Glutamatergic neuron (in vitro differentiated cells): Measurements from ENCODE around the gene PAM16. TPM values are rescaled to one million over a fixed set of nuclear protein-coding genes. Genes with fewer than 3 reads are reported as not detected.

ENCODE experiments used
- DNase-seq: peaks from one replicate; pipeline ENCODE4 v3.0.0; 2022
- H3K27ac Mint-ChIP-seq: one replicate; pipeline ENCODE4 v1.8.0; 2020; ENCODE audit warnings: mild to moderate bottlenecking, mixed read lengths, inconsistent platforms; ENCODE audit not compliant: unreplicated experiment
- H3K27me3 Mint-ChIP-seq: one replicate; pipeline ENCODE4 v1.8.0; 2020; ENCODE audit warnings: mild to moderate bottlenecking, moderate library complexity, mixed read lengths, inconsistent platforms; ENCODE audit not compliant: unreplicated experiment
- H3K36me3 Mint-ChIP-seq: one replicate; pipeline ENCODE4 v1.8.0; 2020; ENCODE audit warnings: mild to moderate bottlenecking, mixed read lengths, inconsistent platforms; ENCODE audit not compliant: unreplicated experiment
- H3K4me1 Mint-ChIP-seq: one replicate; pipeline ENCODE4 v1.8.0; 2020; ENCODE audit warnings: mild to moderate bottlenecking, low read depth, mixed read lengths, inconsistent platforms; ENCODE audit not compliant: unreplicated experiment
- H3K4me3 Mint-ChIP-seq: one replicate; pipeline ENCODE4 v1.8.0; 2020; ENCODE audit warnings: mild to moderate bottlenecking, mixed read lengths, inconsistent platforms; ENCODE audit not compliant: unreplicated experiment
- H3K9me3 Mint-ChIP-seq: one replicate; pipeline ENCODE4 v1.8.0; 2020; ENCODE audit warnings: mild to moderate bottlenecking, moderate library complexity, mixed read lengths, inconsistent platforms; ENCODE audit not compliant: unreplicated experiment
- CTCF ChIP-seq: fragments of 200-600 bp; sonication (generic); IDR thresholded peaks from one replicate; pipeline ENCODE4 v1.5.0; 2021; ENCODE audit not compliant: partially characterized antibody, unreplicated experiment
- total RNA-seq: library from RNA; stranded (reverse); fragmentation: NEBNext Ultra II Directional; extraction: Animal tissue kit (Norgen Biotek cat#: 25700); gene quantifications from one replicate; pipeline ENCODE4 v1.2.1, GENCODE V29; 2021; ENCODE audit not compliant: unreplicated experiment

The PAM16 gene
- total RNA-seq, 1 donor from 2014 or later: 33.1 TPM

GRCh38 chr16:4367393-4367856 is 16.3 kb upstream of the PAM16 start:
- Mint-ChIP-seq H3K27me3 (peaks cover 1% of the 10 kb centered on the region), H3K36me3 (no peaks in the 10 kb centered on the region), H3K27ac (peak overlapping the region; percentile 5), H3K4me3 (no peak overlapping the region), H3K4me1 (no peaks in the 10 kb centered on the region), H3K9me3 (peaks cover 2% of the 10 kb centered on the region)
- no peak for TF ChIP-seq CTCF
- no peak for DNase-seq

- Mint-ChIP-seq H3K27ac (no peak overlapping the region), H3K4me1 (no peaks in the 10 kb centered on the region), H3K9me3 (peaks cover 2% of the 10 kb centered on the region), H3K36me3 (no peaks in the 10 kb centered on the region), H3K4me3 (no peak overlapping the region), H3K27me3 (no peaks in the 10 kb centered on the region)
- DNase-seq: no peak
- no peak for TF ChIP-seq CTCF
Observed at GRCh38 chr16:4366016-4366415, 14.9 kb upstream of the PAM16 start.

- no peak for DNase-seq
- no peak for TF ChIP-seq CTCF
- no peak overlapping the region for H3K27ac Mint-ChIP-seq
- H3K4me1 Mint-ChIP-seq: no peaks in the 10 kb centered on the region
- peaks cover 2% of the 10 kb centered on the region for H3K9me3 Mint-ChIP-seq
- H3K27me3 Mint-ChIP-seq: no peaks in the 10 kb centered on the region
- no peaks in the 10 kb centered on the region for H3K36me3 Mint-ChIP-seq
- H3K4me3 Mint-ChIP-seq: no peak overlapping the region
Observed at GRCh38 chr16:4365615-4366014, 14.5 kb upstream of the PAM16 start.

- no peak for DNase-seq
- peaks cover 2% of the 10 kb centered on the region for H3K9me3 Mint-ChIP-seq
- no peak overlapping the region for H3K4me3 Mint-ChIP-seq
- H3K36me3 Mint-ChIP-seq: no peaks in the 10 kb centered on the region
- no peak for TF ChIP-seq CTCF
- H3K27me3 Mint-ChIP-seq: peaks cover under 1% of the 10 kb centered on the region
- no peaks in the 10 kb centered on the region for H3K4me1 Mint-ChIP-seq
- H3K27ac Mint-ChIP-seq: no peak overlapping the region
Observed at GRCh38 chr16:4365014-4365406, 13.9 kb upstream of the PAM16 start.

DNA sequence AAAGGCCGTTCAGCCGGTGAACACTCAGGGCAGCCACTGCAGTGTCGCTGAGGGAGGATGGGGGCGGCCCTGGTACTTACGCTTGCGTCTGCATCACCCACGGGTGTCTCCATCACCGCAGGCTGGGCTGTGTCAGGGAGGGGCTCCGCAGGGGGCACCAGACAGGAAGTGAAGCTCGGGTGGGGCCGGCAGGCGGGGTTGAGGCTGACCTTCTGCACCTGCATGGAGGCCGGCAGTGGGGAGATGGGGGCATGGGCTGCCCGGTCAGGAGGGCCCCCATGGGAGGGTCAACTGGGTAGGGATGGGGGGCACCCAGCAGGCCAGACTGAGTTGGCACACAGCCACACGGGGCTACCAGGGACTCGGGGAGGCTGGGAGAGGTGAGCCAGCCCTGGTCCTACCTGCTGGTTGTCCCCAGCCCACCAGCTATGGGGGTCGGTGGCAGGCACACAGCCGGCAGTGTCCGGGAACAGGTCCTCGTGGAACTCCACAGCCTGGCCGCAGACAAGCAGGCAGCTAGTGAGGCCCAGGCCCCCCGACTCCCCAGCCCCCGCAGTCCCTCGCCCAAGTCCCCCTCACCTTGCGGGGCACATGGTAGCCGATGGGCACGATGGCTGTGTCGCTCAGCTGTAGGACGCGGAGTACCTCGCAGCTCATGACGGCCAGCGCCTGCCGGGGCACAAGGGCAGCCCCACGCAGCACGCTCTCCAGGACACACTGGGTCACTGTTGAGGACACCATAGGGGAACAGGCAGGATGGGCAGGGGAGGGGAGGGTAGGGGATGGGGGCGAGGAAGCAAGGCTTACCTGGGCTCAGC is 13.3 kb upstream of the PAM16 start:
- Mint-ChIP-seq H3K27me3 (peaks cover 3% of the 10 kb centered on the region), H3K9me3 (peaks cover 2% of the 10 kb centered on the region), H3K27ac (no peak overlapping the region), H3K4me1 (no peaks in the 10 kb centered on the region), H3K36me3 (no peaks in the 10 kb centered on the region), H3K4me3 (no peak overlapping the region)
- DNase-seq: no peak
- TF ChIP-seq CTCF: no peak
